ENCODE data around the gene DAB2IP.

DAB2IP gene

GRCh38 chr9:121825031-121825691 is 173.7 kb downstream of the DAB2IP start:
- H3K9me3 Mint-ChIP-seq: no peaks in the 10 kb centered on the region
- CTCF ChIA-PET: no interaction called here
- H3K27ac Mint-ChIP-seq: no peak overlapping the region
- no peak for DNase-seq
- H3K4me1 Mint-ChIP-seq: peaks cover 2% of the 10 kb centered on the region
- H3K36me3 Mint-ChIP-seq: no peaks in the 10 kb centered on the region
- H3K27me3 Mint-ChIP-seq: peaks cover 4% of the 10 kb centered on the region
- no peak overlapping the region for H3K4me3 Mint-ChIP-seq

GRCh38 chr9:121826711-121827110 is 175.3 kb downstream of the DAB2IP start:
- Mint-ChIP-seq H3K27ac (no peak overlapping the region), H3K4me1 (peaks cover 2% of the 10 kb centered on the region), H3K9me3 (no peaks in the 10 kb centered on the region), H3K4me3 (no peak overlapping the region), H3K27me3 (peaks cover 4% of the 10 kb centered on the region), H3K36me3 (no peaks in the 10 kb centered on the region)
- CTCF ChIA-PET: no interaction called here
- no peak for DNase-seq

DNA sequence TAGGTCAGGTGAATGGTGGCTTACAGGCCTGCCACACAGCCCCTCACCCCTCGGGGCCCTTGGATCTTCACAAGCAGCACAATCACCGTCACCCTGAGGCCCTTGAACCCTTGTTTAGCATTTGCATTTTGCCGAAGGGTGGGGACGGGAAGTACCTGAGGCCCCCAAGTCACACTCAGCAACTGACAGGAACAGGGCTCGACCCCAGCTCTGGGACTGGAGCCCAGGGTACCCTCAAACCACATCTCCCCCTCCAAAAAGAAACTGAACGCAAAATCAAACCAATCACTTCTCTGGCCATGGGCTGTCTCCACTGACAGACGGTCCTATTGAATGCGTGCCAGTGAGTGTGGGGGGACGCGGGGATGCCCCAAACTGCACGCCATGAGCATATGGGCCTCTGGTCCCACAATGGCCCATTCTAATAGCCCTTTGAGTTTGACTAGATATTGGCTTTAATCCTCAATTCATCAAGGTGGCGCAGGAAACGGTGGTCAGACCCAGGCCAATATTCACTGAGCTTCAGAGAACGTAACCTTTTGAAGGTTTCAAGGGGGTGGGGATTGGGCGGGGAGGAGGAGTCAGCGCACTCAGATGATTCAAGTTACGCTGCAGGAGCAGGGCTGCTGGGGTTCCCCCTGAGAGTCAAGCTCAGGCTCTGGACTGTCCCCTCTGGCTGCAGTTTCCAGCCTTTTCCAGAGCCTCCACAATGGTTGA is 176.0 kb downstream of the DAB2IP start:
- Mint-ChIP-seq H3K4me3 (no peak overlapping the region), H3K27me3 (no peaks in the 10 kb centered on the region), H3K4me1 (peaks cover 2% of the 10 kb centered on the region), H3K36me3 (no peaks in the 10 kb centered on the region), H3K9me3 (no peaks in the 10 kb centered on the region), H3K27ac (no peak overlapping the region)
- CTCF ChIA-PET: no interaction called here
- no peak for DNase-seq

DNA sequence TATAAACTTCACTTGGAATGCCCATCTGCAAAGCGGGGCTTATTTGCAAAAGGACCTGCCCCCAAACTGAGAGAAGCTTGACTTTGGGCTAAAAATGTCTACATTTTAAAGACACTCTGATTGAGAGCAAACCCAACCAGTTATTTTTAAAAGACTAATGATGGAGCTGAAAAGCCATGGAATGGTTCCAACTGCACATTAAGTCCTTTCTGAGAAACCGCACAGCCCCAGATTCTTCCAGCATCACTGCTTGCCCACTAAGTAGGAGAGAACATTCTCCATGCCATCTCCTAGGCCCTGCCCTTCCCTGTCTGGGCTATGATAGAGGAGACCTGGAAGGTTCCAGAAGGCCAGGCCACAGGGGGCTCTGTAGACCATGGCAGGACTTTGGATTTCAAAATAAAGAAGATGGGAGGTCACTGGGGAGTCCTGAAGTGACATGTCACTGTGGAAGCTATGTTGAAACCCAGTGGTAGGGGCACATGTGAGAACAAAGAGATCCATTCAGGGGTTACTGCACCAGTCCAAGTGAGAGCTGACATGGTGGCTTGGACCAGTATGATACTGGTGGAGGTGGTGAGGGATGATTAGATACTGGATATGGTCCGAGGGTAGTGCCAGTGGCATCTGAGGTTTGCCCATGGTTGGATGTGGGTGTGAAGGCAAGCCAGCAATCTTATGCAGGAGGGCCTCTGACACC is 179.2 kb downstream of the DAB2IP start:
- DNase-seq: no peak
- no peak overlapping the region for H3K4me3 Mint-ChIP-seq
- no peaks in the 10 kb centered on the region for H3K9me3 Mint-ChIP-seq
- no peaks in the 10 kb centered on the region for H3K27me3 Mint-ChIP-seq
- no peaks in the 10 kb centered on the region for H3K36me3 Mint-ChIP-seq
- no peaks in the 10 kb centered on the region for H3K4me1 Mint-ChIP-seq
- no peak overlapping the region for H3K27ac Mint-ChIP-seq
- CTCF ChIA-PET: no interaction called here

- peaks cover 5% of the 10 kb centered on the region for H3K27me3 Mint-ChIP-seq
- no peaks in the 10 kb centered on the region for H3K4me1 Mint-ChIP-seq
- DNase-seq: peak; percentile 2
- no peak overlapping the region for H3K27ac Mint-ChIP-seq
- H3K4me3 Mint-ChIP-seq: no peak overlapping the region
- CTCF ChIA-PET: no interaction called here
- no peaks in the 10 kb centered on the region for H3K9me3 Mint-ChIP-seq
- H3K36me3 Mint-ChIP-seq: no peaks in the 10 kb centered on the region
Observed at GRCh38 chr9:121831869-121832268, 180.4 kb downstream of the DAB2IP start.

DNA sequence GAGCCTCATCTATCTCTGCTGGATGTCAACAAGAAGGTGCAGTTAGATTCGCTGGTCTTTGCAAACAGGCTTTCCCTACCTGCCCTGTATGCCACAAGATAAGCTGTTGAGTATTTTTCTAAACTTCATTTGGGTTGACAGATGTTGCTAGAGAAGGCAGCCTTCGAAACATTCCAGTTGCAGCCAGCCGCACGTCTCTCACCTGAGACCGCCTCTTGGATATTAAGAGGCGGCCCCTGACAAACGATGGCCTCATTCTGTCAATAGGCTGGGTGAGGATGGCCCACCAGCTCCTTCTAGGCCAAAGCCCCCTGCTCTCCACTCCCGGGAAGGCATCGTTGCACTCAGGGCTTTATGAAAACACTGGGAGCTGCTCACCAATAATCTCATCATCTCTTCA is 181.6 kb downstream of the DAB2IP start:
- CTCF ChIA-PET: no interaction called here
- peaks cover 5% of the 10 kb centered on the region for H3K27me3 Mint-ChIP-seq
- no peaks in the 10 kb centered on the region for H3K9me3 Mint-ChIP-seq
- no peak overlapping the region for H3K27ac Mint-ChIP-seq
- H3K36me3 Mint-ChIP-seq: no peaks in the 10 kb centered on the region
- H3K4me1 Mint-ChIP-seq: no peaks in the 10 kb centered on the region
- no peak overlapping the region for H3K4me3 Mint-ChIP-seq
- DNase-seq: no peak

Data from activated naive CD4-positive, alpha-beta T cell treated with anti-CD3 and anti-CD28 coated beads, Interleukin-2, amount 10 ng/mL, durations not matched to agents 7 days and 5 days (primary cell).